GM21737 (cell line): Measurements from ENCODE around the gene TIMM17B.

Experiments
- ATAC-seq: cut with Tn5 transposase; IDR thresholded peaks from one replicate; pipeline ENCODE4 v1.9.1; 2021; ENCODE audit warnings: mild to moderate bottlenecking, moderate library complexity; ENCODE audit not compliant: unreplicated experiment

The TIMM17B gene

GRCh38 chrX:48919360-48919841 is 21.8 kb upstream of the TIMM17B start:
- peak; percentile 9 for ATAC-seq

DNA sequence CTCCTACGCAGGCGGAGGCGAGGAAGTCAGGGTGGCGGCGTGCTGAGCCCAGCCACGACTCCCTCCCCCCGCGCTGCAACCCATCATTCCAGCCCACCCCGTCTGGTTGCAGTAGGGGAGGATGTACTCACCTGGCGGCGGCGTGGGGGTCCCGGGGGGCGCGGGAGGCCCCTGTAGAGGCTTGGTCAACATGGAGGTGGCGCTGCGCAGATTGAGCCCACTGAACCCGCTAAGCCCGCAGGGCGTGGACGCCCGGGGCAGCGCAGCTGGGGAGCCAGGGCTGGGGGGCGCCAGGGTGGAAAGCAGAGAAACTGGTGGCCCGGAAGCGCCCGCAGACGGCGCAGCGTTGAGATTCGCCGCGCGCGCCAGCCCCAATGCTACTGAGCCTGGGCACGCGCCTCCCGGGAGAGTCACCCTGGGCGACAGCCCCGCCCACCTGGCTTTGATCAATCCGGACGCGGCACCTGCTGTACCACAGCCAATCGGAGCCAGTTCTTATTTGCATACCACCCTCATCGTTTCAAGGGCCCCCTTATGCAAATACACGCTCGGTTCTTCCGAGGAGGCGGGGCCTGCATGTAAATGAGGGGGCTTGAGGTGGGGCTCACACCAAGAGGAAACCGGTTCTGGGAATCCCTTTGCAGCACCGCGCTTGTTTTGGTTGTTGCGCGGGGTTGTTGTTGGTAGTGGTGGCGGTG is 21.2 kb upstream of the TIMM17B start, which contains the start of gene PIM2:
TSS of gene PIM2 (minus strand) at position 382 of the 698 bp plus-strand sequence. CDS start at position 192, 190 bp downstream.
- ATAC-seq = peak; percentile 70

DNA sequence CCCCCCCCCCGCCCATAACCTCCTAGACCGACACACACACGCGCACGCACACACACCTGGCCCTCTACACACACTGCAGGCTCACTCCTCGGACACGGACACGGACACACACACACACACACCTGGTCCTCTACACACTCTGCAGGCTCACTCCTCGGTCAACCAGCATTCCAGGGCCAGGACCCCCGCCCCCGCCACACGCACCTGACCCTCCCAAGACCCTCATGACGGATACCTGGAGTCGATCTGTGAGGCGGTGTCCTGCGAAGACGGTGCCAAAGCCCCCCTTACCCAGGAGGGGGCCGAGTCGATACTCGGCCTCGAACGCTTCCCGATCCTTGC is 20.7 kb upstream of the TIMM17B start:
- no peak for ATAC-seq

DNA sequence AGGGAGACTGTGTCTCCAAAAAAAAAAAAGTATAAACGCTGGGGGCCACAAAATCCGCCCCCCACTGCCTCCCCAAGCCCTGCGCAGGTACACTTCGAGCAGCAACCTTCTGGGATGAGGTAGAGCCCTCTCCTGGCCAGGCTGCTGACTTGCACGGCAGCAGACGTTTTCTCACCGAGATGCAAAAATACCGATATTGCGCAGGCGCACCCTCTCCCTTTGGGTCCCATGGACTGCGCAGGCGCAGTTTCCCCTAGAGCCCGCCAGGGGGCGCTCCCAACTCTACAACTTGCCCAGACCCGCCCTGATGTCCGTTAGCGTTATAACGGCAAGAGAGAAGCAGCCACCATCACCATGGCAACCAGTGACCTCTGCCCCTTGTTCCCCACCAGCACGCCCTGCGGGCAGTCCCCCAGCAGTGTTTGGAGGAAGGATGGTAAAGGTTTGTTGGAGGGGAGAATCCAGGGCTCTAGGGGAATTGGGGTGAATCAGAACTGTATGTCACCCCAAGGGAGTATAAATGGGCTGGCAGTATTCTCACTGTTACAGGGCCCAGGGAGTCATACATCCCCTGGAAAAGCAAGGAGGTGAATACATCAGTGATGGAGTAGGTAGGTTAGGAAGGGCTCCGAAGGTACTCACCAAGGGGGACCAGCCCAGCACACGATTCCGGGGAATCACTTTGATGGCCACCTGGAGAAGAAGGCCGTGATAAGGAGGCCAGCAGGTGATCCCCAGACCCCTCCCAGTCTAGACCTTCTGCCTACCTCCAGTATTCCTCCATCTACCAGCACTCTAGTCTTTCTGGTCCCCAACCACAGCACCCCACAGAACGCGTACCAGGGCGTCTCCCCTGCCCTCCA is 19.8 kb upstream of the TIMM17B start:
- ATAC-seq = peak; percentile 39

DNA sequence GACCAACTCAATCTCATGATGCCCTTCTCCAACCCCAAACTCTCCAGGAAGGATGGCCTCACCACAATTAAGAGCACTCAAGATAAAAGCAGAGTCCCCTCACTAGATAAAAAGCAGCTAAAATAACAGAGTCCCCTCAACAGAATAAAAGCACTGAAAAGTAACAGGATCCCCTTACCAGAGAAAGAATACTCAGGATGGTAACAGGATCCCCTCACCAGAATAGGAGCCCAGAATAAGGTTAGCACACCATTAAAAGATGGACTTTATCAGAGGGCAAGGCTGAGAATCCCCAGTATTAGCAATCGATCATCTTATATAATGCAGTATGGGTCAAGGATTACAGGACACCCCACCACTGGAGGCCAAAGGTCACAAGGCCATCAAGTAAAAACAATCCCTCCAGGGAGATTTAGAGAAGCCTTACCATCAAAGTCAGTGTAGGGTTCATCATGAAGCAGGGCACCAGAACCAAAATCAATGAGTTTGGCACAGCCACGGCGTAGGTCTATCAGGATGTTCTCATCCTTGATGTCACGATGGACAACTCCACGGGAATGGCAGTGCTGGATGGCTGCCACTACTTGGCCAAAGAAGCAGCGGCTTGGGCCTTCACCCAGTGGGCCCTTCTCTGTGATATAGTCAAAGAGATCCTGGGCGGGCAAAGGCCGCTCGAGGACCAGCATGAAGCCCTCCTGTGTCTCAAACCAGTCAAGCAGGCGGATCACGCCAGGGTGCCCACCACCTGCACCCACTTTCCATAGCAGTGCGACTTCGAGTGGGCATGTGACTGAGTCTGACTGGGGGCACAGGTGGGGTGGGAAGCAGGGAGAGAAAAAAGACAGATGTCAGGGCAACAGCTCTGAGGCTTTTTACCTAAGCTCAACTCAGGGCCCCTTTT is 17.3 kb upstream of the TIMM17B start:
- no peak for ATAC-seq

DNA sequence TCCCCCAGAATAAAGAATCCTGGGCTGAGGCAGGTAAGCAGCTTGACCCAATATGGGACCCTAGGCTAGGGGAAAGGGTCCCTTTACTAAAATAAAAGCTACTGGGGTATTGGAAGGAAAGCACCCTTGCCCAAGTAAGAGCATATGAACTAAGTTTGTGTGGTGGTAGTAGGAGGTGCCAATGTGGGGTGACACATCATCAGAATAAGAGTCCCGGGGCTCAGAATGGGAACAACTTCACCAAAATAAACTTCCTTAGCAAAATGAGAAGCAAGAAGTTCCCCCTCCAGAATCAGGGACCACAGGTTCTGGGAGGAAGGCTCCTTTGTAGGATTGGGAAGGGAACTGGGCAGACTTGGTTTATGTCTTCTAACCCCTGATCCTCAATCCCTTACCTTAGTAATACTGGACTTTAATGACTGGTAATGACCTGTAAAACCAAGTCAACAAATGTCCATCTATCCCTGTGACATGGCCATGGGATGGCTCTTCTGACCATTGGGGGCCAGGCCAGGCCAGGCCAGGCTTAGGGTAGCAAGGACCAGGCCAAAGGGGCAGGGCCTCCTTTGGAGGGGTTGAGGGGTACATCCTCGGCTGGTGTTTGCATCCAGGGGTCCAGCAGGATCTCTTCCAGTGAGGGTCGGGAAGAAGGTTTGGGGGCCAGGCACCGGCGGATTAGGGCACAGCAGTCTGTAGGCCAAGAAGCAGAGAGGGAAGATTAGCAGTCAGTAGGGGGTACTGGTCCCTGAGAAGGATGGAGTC is 16.2 kb upstream of the TIMM17B start:
- ATAC-seq = no peak

DNA sequence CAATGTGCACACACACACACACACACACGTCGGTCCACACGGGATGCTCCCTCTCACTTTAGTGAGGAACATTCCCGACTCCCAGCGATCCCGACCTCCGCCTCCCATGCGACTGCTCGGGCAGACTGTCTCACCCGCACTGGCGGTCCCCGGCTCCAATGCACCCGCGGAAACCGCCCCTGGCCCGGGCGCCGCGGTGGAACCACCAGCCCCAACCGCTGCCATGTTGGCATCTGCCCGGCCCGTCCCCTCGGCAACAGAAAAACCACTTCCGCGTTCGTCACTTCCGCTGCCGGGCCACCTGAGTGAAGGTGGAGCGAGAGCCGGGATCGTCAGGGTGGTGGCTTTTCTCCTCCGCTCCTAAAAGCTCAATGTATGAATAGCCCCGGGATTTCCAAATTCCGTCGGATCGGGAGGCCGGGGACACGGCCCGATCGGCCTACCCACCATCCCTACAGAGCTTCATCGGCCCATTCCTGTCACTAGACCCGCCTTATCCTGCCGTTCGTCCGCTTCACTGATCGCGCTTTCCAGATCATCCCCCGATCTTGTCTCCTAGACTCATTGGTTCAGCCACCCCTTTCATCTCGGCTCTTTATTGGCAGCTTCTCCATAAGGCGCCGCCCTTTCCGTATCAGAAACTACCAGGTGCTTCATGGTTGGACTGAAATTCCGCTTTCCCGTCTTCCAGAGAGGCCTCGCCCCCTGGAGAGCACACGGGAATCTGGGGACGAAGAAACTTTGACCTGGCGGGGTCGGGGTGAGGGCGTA is 14.0 kb upstream of the TIMM17B start, which contains the start of gene SLC35A2:
TSS of gene SLC35A2 (minus strand) at position 235 of the 771 bp plus-strand sequence. CDS start at position 225, 10 bp downstream.
- ATAC-seq = peak; percentile 53

- ATAC-seq = peak; percentile 1
Observed at GRCh38 chrX:48910926-48911411, 13.4 kb upstream of the TIMM17B start.

DNA sequence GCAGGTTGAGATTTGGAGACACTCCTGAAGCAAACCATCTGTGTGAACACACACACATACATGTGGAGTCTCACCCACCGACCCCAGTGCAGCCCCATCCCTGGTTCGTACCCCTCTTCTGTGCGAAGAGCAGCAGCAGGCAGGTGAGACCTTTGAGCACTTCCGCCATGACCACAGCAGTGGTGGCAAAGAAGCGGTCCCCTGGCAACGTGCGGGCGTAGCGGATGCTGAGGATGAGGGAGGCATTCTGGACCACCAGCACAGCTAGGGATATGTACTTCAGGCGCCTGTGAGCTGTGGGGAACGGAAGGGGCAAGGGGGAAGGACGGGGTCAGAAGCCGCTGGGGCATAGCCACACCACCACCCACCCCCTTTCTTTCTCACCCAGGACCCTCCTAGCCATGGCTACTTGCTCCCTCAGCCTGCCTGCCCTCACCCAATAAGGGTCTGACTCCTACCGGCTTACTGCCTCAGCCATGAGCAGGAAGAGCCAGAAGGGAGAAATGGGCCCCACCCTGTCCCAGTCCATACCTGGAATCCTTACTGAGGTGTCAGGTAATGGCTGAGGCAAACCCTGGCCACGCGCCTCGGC is 12.2 kb upstream of the TIMM17B start:
- no peak for ATAC-seq

GRCh38 chrX:48908600-48908999 is 11.0 kb upstream of the TIMM17B start:
- no peak for ATAC-seq

- ATAC-seq = no peak
Observed at GRCh38 chrX:48905090-48905790, 7.7 kb upstream of the TIMM17B start.

GRCh38 chrX:48904626-48905025 is 7.1 kb upstream of the TIMM17B start:
- no peak for ATAC-seq

- ATAC-seq = no peak
Observed at GRCh38 chrX:48904180-48904579, 6.6 kb upstream of the TIMM17B start.

GRCh38 chrX:48903290-48903689 is 5.7 kb upstream of the TIMM17B start:
- no peak for ATAC-seq

DNA sequence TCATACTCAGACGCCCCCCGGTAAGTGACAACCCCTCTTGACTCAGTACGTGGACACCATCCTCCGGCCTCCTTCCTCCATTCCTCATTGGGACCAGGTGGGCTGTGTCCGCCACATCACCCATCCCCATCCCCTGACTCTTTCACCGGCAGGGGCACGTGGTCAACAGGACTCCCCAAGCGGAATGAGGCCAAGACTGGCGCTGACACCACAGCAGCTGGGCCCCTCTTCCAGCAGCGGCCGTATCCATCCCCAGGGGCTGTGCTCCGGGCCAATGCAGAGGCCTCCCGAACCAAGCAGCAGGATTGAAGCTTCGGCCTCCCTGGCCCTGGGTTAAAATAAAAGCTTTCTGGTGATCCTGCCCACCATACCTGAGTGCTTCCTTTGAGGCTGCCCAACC is 5.2 kb upstream of the TIMM17B start:
- ATAC-seq = no peak

GRCh38 chrX:48902135-48902534 is 4.6 kb upstream of the TIMM17B start:
- no peak for ATAC-seq

DNA sequence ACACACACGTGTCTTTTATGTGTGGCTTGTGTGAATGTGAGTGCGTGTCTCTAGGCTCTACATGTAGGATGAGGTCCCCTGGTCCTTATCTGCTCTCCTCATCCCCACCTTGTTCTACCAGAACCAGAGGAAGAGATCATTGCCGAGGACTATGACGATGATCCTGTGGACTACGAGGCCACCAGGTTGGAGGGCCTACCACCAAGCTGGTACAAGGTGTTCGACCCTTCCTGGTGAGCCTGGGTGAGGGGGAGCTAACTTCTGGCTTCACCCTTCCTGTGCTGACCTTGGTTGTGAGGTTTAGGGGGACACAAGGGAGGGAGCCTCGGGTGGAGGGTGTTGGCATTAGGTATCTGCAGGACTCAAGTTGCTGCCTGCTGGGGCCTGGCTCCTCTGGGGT is 3.5 kb upstream of the TIMM17B start:
- ATAC-seq = no peak

DNA sequence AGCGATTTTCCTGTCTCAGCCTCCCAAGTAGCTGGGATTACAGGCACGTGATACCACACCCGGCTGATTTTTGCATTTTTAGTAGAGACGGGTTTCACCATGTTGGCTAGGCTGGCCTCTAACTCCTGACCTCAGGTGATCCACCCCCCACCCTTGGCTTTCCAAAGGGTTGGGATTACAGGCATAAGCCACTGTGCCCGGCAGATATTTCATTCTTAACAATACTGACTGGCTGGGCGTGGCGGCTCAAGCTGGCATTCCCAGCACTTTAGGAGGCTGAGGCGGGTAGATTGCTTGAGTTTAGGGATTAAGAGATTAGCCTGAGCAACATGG is 1.5 kb upstream of the TIMM17B start:
- no peak for ATAC-seq
